ENCODE results near the gene MYOM3. TPM values are rescaled to one million over a fixed set of nuclear protein-coding genes. Genes with fewer than 3 reads are reported as not detected.

Gene MYOM3
- total and polyA plus RNA-seq, 4 experiments from 2014 or later = not detected

GRCh38 chr1:24094554-24094953 is 17.4 kb downstream of the MYOM3 start:
- H3K9me3 ChIP-seq (ENCODE audit: control insufficient read depth in 1 of 2, low read length in 2 of 2) = no peaks in the 10 kb centered on the region
- CTCF ChIA-PET (ENCODE audit: partially characterized antibody) = no interaction called here
- H3K27ac Mint-ChIP-seq = no peak overlapping the region

GRCh38 chr1:24093732-24094131 is 18.2 kb downstream of the MYOM3 start:
- no peaks in the 10 kb centered on the region for H3K4me1 Mint-ChIP-seq
- intact Hi-C loops (cut with micrococcal nuclease) = no loop called here
- no peaks in the 10 kb centered on the region for H3K27me3 Mint-ChIP-seq
- H3K27me3 ChIP-seq (ENCODE audit: insufficient read depth, low read length) = no peaks in the 10 kb centered on the region
- POLR2A ChIA-PET (ENCODE audit: partially characterized antibody) = no interaction called here
- CTCF ChIA-PET (ENCODE audit: partially characterized antibody) = no interaction called here
- H3K4me3 Mint-ChIP-seq = no peak overlapping the region
- H3K27ac ChIP-seq (ENCODE audit: low read depth, low read length) = no peak overlapping the region
- H3K9me3 ChIP-seq (ENCODE audit: control insufficient read depth in 1 of 2, low read length in 2 of 2) = no peaks in the 10 kb centered on the region
- no peak overlapping the region for H3K27ac Mint-ChIP-seq
- H3K4me3 ChIP-seq (ENCODE audit: low read length in 2 of 2) = no peak overlapping the region
- H3K36me3 Mint-ChIP-seq = no peaks in the 10 kb centered on the region
- H3K9me3 Mint-ChIP-seq = no peaks in the 10 kb centered on the region
- H3K36me3 ChIP-seq (ENCODE audit: insufficient read depth, low read length) = no peaks in the 10 kb centered on the region
- H3K4me1 ChIP-seq (ENCODE audit: insufficient read depth, low read length) = no peaks in the 10 kb centered on the region
- no peak for DNase-seq

More at GRCh38 chr1:24094554-24094953, 17.4 kb downstream of the MYOM3 start:
- no peaks in the 10 kb centered on the region for H3K36me3 Mint-ChIP-seq
- no peaks in the 10 kb centered on the region for H3K9me3 Mint-ChIP-seq
- Histone ChIP-seq H3K27me3 (ENCODE audit: insufficient read depth, low read length) (no peaks in the 10 kb centered on the region), H3K27ac (ENCODE audit: low read depth, low read length) (no peak overlapping the region), H3K4me1 (ENCODE audit: insufficient read depth, low read length) (no peaks in the 10 kb centered on the region), H3K36me3 (ENCODE audit: insufficient read depth, low read length) (no peaks in the 10 kb centered on the region), H3K4me3 (ENCODE audit: low read length in 2 of 2) (no peak overlapping the region)
- H3K4me3 Mint-ChIP-seq = no peak overlapping the region
- POLR2A ChIA-PET (ENCODE audit: partially characterized antibody) = no interaction called here
- no peaks in the 10 kb centered on the region for H3K27me3 Mint-ChIP-seq
- intact Hi-C loops (cut with micrococcal nuclease) = no loop called here
- DNase-seq = no peak
- no peaks in the 10 kb centered on the region for H3K4me1 Mint-ChIP-seq

- Histone ChIP-seq H3K36me3 (ENCODE audit: insufficient read depth, low read length) (no peaks in the 10 kb centered on the region), H3K4me3 (ENCODE audit: low read length in 2 of 2) (no peak overlapping the region), H3K27me3 (ENCODE audit: insufficient read depth, low read length) (no peaks in the 10 kb centered on the region), H3K4me1 (ENCODE audit: insufficient read depth, low read length) (no peaks in the 10 kb centered on the region), H3K27ac (ENCODE audit: low read depth, low read length) (no peak overlapping the region), H3K9me3 (ENCODE audit: control insufficient read depth in 1 of 2, low read length in 2 of 2) (no peaks in the 10 kb centered on the region)
- CTCF ChIA-PET (ENCODE audit: partially characterized antibody) = no interaction called here
- DNase-seq = no peak
- POLR2A ChIA-PET (ENCODE audit: partially characterized antibody) = no interaction called here
- Mint-ChIP-seq H3K36me3 (no peaks in the 10 kb centered on the region), H3K4me3 (no peak overlapping the region), H3K9me3 (no peaks in the 10 kb centered on the region), H3K27ac (no peak overlapping the region), H3K27me3 (no peaks in the 10 kb centered on the region), H3K4me1 (no peaks in the 10 kb centered on the region)
- intact Hi-C loops (cut with micrococcal nuclease) = no loop called here
These were observed 19.0 kb downstream of the MYOM3 start for GRCh38 chr1:24092979-24093378.

- Histone ChIP-seq H3K27me3 (ENCODE audit: insufficient read depth, low read length) (no peaks in the 10 kb centered on the region), H3K27ac (ENCODE audit: low read depth, low read length) (no peak overlapping the region), H3K9me3 (ENCODE audit: control insufficient read depth in 1 of 2, low read length in 2 of 2) (no peaks in the 10 kb centered on the region), H3K4me3 (ENCODE audit: low read length in 2 of 2) (no peak overlapping the region), H3K36me3 (ENCODE audit: insufficient read depth, low read length) (no peaks in the 10 kb centered on the region), H3K4me1 (ENCODE audit: insufficient read depth, low read length) (no peaks in the 10 kb centered on the region)
- H3K27ac Mint-ChIP-seq = no peak overlapping the region
- intact Hi-C loops (cut with micrococcal nuclease) = no loop called here
- ChIA-PET POLR2A (ENCODE audit: partially characterized antibody) (no interaction called here), CTCF (ENCODE audit: partially characterized antibody) (no interaction called here)
- H3K4me3 Mint-ChIP-seq = no peak overlapping the region
- no peaks in the 10 kb centered on the region for H3K4me1 Mint-ChIP-seq
- peaks cover under 1 to 4% of the 10 kb centered on the region in 2 donors for H3K27me3 Mint-ChIP-seq
- H3K9me3 Mint-ChIP-seq = no peaks in the 10 kb centered on the region
- DNase-seq = no peak
- no peaks in the 10 kb centered on the region for H3K36me3 Mint-ChIP-seq
These were observed 19.9 kb downstream of the MYOM3 start for GRCh38 chr1:24091971-24092482.

- Mint-ChIP-seq H3K27ac (no peak overlapping the region), H3K27me3 (peaks cover 3 to 4% of the 10 kb centered on the region in 2 donors), H3K4me3 (no peak overlapping the region), H3K36me3 (no peaks in the 10 kb centered on the region), H3K9me3 (no peaks in the 10 kb centered on the region), H3K4me1 (no peaks in the 10 kb centered on the region)
- no peaks in the 10 kb centered on the region for H3K36me3 ChIP-seq (ENCODE audit: insufficient read depth, low read length)
- H3K27ac ChIP-seq (ENCODE audit: low read depth, low read length) = no peak overlapping the region
- POLR2A ChIA-PET (ENCODE audit: partially characterized antibody) = no interaction called here
- no peaks in the 10 kb centered on the region for H3K9me3 ChIP-seq (ENCODE audit: control insufficient read depth in 1 of 2, low read length in 2 of 2)
- CTCF ChIA-PET (ENCODE audit: partially characterized antibody) = interaction anchor here (1.1 kb wide), 1 partner anchor 19 kb away, joined by 3 read pairs; no protein-coding TSS in a partner anchor
- H3K27me3 ChIP-seq (ENCODE audit: insufficient read depth, low read length) = no peaks in the 10 kb centered on the region
- no peaks in the 10 kb centered on the region for H3K4me1 ChIP-seq (ENCODE audit: insufficient read depth, low read length)
- H3K4me3 ChIP-seq (ENCODE audit: low read length in 2 of 2) = no peak overlapping the region
- no peak for DNase-seq
- intact Hi-C loops (cut with micrococcal nuclease) = no loop called here
These were observed 21.2 kb downstream of the MYOM3 start for GRCh38 chr1:24090736-24091135.

- Histone ChIP-seq H3K4me1 (ENCODE audit: insufficient read depth, low read length) (no peaks in the 10 kb centered on the region), H3K4me3 (ENCODE audit: low read length in 2 of 2) (no peak overlapping the region), H3K27ac (ENCODE audit: low read depth, low read length) (no peak overlapping the region), H3K9me3 (ENCODE audit: control insufficient read depth in 1 of 2, low read length in 2 of 2) (no peaks in the 10 kb centered on the region), H3K36me3 (ENCODE audit: insufficient read depth, low read length) (no peaks in the 10 kb centered on the region), H3K27me3 (ENCODE audit: insufficient read depth, low read length) (no peaks in the 10 kb centered on the region)
- intact Hi-C loops (cut with micrococcal nuclease) = no loop called here
- Mint-ChIP-seq H3K27ac (no peak overlapping the region), H3K4me1 (no peaks in the 10 kb centered on the region), H3K27me3 (peaks cover 4 to 5% of the 10 kb centered on the region in 2 donors), H3K9me3 (peaks cover 0 to 3% (median 0%) of the 10 kb centered on the region in 8 donors), H3K36me3 (no peaks in the 10 kb centered on the region), H3K4me3 (no peak overlapping the region)
- CTCF ChIA-PET (ENCODE audit: partially characterized antibody) = interaction anchor here (1.1 kb wide), 1 partner anchor 18 kb away, joined by 3 read pairs; no protein-coding TSS in a partner anchor
- POLR2A ChIA-PET (ENCODE audit: partially characterized antibody) = no interaction called here
- no peak for DNase-seq
These were observed 22.0 kb downstream of the MYOM3 start for GRCh38 chr1:24089743-24090555.

GRCh38 chr1:24089027-24089742 is 22.8 kb downstream of the MYOM3 start:
- Histone ChIP-seq H3K27ac (ENCODE audit: low read depth, low read length) (no peak overlapping the region), H3K4me3 (ENCODE audit: low read length in 2 of 2) (no peak overlapping the region), H3K9me3 (ENCODE audit: control insufficient read depth in 1 of 2, low read length in 2 of 2) (no peaks in the 10 kb centered on the region), H3K36me3 (ENCODE audit: insufficient read depth, low read length) (no peaks in the 10 kb centered on the region), H3K4me1 (ENCODE audit: insufficient read depth, low read length) (no peaks in the 10 kb centered on the region), H3K27me3 (ENCODE audit: insufficient read depth, low read length) (no peaks in the 10 kb centered on the region)
- Mint-ChIP-seq H3K27me3 (peaks cover 4 to 7% of the 10 kb centered on the region in 2 donors), H3K27ac (no peak overlapping the region), H3K9me3 (peaks cover 0 to 3% (median 0%) of the 10 kb centered on the region in 8 donors), H3K4me1 (no peaks in the 10 kb centered on the region), H3K4me3 (no peak overlapping the region), H3K36me3 (no peaks in the 10 kb centered on the region)
- CTCF ChIA-PET (ENCODE audit: partially characterized antibody) = no interaction called here
- intact Hi-C loops (cut with micrococcal nuclease) = no loop called here
- DNase-seq = no peak
- POLR2A ChIA-PET (ENCODE audit: partially characterized antibody) = no interaction called here

All from CD4-positive, alpha-beta memory T cell (primary cell).